EH (cell line): ENCODE data around the gene EXOC3.

Source experiments
- DNase-seq: peaks from one replicate; pipeline ENCODE4 v3.0.0-alpha.2; 2015; ENCODE audit warnings: low read depth

Gene EXOC3

DNA sequence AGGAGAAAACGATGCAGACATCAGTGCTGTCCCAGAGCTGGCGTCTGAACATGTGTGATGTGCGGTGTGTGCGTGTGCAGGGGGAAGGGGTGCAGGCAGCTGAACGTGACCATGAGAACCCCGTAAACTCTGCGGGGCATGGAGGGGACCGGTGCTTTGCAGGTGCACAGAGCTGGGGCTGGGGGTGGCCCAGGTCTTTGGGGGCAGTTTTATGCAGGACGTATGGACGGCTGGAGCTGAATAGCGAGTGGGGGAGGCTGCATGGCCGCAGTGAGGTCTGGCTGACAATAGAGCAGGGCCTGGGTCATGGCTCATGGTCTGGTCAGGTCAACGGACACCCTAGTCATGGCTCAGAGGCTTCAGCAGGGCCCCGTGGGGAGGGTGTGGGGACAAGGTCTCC is 3.3 kb upstream of the EXOC3 start:
- DNase-seq: no peak

DNA sequence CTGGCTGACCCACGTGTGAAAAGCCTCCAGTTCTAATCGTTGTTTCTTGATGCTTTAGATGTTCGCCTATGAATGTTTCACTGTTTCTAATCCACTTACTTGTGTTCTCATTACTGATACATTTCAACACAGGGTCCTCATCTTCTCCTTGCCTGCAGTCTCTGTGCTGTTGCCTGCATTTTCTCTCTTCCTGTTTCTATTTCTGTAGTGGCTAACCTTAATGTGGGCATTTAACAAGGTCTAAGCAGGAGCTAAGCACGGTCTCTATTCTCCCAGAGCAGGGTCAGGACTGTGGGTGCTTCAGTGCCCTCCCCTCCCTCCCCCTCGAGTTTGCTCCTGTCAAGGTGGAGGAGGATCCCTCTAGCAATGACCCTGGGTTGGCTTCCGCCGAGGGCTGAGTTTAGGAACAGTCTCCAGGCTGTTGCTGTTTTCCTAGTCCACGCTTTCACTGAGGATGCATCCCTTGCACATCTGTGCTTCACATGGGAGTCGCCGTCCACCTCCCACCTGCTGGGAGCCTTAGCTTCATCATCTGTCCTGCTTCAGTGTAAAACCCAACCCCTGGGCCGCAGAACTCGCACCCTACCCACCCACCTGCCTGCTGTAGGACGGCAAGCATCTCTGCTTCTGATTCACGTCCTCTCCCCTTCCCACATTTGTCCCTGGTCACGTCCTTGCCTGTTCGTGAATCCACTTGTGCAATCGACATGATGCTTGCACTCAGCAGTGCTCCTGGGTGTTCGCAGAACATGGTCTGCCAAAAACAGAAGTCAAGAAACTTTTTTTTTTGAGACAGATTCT is 2.4 kb upstream of the EXOC3 start:
- no peak for DNase-seq

DNA sequence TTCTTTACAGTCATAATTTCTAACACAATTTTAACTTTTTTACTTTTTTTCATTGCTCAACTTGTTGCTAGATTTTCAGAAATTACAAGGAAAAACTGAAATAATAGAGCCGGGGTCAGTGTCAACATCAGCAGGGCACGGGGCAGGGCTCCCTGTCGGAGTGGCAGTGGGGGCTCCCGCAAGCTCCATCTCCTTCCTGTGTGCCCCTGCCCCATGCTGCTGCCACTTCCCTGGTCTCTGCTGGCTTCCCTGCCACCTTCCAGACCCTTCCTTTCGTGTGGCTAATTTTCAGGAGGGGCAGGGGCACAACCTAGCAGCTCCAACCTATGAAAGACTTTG is 1.0 kb upstream of the EXOC3 start:
- DNase-seq: no peak

DNA sequence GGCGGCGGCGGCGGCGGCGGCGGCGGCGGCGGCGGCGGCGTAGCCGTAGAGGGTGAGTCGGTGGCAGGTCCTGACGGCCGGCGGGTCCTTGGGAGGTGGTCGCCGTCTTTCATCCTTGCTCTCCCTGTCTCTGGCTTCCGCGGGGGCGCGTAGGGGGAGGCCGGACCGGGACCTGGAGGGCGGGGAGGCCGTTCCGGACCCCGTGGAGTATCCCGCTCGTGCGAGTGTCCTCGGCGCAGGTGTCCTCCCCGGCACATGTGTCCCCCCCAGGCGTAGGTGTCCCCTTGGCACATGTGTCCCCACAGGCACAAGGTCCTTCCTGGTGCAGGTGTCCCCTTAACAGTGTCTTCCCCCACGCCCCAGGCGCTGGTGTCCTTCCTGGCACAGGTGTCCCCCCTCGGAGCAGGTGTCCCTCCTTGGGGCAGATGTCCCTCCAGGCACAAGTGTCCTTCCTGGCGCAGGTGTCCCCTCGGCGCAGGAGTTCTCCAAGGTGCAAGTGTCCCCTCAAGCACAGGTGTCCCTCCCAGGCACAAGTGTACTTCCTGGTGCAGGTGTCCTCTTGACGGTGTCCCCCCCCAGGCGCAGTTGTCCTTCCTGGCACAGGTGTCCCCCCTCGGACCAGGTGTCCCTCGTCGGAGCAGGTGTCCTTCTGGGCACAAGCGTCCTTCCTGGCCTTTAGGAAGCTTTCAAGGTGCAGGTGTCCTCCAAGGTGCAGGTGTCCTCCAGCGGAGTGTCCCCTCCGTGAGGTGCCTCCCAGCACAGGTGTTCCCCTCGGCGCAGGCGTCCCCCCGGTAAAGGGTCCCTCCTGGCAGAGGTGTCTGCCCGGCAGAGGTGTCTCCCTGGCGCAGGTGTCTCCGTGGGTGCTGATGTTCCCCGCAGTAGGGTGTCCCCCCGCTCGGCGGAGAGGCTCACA is 519 bp downstream of the EXOC3 start:
- no peak for DNase-seq

DNA sequence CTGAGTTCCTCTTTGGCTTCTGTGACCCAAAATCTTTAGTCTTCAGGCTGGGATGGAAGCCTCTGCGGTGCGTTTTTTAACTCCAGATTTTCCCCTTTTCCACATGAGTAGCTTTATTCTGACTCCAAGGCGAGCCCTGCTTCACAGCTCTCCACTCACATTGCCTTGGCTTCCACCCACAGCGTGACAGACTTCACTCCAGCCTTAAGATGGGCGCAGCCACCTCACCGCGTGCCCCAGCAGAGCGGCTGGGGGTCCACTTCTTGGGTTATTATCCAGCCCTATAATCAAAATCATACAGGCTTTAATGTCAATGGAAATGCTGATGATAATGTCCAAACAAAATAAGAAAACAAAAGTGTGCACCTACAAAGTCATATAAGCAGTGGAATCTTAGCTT is 1.2 kb downstream of the EXOC3 start:
- DNase-seq: no peak

DNA sequence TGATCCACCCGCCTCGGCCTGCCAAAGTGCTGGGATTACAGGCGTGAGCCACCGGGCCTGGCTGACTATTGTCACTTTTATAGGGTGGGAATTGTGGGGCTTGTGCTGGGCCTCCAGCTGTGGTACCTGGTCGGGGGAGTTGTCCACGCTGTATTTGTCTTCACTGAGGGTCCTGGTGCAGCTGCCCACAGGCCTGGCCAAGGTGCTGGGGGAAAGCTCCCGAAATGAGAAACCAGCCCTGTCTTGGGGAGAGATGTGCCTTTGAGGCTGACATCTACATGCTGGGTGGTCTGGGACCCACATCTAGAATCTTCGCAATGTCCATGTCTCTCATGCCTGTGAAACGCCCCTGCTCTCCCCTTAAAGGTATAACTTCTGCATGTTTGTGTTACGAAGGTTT is 2.6 kb downstream of the EXOC3 start:
- DNase-seq: no peak

DNA sequence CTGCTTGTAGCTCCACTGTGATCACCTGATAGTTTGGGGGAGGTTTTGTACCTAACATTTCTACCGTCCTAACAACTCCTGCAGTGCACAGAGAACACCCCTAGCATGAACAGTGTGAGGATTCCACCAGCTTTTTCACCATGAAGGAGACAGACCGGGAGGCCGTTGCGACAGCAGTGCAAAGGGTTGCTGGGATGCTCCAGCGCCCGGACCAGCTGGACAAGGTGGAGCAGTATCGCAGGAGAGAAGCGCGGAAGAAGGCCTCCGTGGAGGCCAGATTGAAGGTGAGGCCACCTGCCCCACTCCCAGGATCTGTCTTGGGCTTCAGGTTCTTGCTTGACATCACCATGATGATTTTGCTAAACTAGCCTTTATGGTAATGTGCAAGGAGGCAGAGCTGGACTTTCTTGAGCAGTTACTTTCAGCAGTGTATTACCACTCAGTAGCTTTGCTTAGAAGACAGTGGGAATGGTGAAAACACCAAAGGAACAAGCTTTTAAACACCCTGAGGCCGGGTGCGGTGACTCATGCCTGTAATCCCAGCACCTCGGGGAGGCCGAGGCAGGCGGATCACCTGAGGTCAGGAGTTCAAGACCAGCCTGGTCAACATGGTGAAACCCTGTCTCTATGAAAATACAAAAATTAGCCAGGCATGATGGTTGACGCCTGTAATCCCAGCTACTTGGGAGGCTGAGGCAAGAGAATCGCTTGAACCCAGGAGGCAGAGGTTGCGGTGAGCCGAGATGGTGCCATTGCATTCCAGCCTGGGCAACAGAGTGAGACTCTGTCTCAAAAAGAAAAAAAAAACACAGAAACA is 3.3 kb downstream of the EXOC3 start:
- no peak for DNase-seq

DNA sequence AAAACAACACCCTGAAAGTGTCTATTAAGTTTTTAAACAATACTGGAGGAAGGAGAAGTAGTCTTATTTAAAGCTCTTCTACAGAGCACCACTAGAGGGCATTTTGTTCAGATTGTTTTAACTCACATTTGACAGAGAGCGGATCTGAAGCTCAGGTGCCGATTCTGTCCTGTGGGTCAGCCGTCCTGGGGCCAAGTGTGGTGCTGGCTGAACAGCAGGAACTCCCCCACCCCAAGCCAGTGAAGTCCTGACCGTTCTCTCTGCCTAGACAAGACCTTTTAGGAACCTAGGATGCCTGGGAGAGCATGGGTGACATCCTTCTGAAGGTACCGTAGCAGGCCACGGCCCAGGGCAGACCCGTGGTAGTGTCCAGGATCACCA is 3.9 kb downstream of the EXOC3 start:
- DNase-seq: peak; percentile 49

DNA sequence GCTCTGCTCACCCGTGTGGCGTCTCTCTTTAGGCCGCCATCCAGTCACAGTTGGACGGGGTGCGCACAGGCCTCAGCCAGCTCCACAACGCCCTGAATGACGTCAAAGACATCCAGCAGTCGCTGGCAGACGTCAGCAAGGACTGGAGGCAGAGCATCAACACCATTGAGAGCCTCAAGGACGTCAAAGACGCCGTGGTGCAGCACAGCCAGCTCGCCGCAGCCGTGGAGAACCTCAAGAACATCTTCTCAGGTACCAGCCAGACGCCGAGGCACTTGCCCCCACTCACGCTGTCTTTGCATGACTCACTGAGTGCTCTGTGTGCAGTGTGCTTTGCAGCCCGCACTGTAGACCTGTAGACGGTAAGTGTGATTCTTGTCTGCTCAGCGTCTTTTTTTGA is 4.5 kb downstream of the EXOC3 start:
- DNase-seq: no peak

DNA sequence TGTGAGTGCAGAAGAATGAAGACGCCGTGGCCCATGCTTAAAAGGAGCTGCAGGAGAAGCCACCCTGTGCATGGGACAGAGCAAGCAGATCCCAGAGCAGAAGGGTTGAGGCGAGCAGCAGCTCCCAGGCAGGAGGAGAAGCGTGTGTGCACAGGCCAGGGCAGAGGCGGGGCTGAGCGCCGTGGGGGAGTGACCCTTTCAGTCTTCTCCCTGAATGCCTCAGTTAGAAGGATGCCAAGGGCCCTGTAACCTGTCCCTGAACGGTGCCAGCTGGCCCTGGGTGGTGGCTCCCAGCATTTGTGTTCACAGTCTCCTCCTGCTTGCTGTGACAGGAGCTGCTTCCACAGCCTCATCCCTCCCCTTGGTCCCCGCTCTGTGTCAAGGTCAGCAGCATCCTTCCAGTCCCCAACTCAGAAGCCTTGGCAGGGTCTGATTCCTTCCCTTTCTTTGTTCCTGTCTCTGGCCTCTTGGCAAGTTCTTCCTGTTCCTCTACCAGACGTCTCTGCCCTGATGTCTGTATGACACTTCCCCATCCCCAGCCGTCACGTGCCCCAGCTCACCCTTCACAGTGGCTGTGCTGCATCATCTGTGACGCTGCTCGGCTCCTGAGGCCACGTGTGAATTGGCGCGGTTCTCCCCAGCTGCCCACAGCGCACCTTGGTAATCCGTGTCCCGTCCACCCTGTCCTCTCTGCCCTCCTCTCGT is 5.2 kb downstream of the EXOC3 start:
- DNase-seq: no peak

DNA sequence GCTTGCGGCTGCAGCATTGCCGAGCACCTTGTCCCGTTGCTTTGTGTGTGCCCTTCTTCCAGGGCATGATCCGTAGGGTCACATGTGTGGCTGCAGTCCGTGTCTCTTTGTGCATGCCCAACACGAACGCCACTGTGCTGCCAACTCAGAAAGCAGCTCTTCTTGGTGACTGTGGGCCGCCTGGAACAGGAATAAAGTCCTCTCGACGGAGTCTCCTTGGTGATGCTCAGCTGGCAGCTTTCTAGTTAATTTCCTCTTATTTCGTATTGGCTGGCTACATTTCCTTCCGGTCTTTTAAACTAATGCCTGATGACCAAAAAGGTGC is 5.8 kb downstream of the EXOC3 start:
- no peak for DNase-seq

DNA sequence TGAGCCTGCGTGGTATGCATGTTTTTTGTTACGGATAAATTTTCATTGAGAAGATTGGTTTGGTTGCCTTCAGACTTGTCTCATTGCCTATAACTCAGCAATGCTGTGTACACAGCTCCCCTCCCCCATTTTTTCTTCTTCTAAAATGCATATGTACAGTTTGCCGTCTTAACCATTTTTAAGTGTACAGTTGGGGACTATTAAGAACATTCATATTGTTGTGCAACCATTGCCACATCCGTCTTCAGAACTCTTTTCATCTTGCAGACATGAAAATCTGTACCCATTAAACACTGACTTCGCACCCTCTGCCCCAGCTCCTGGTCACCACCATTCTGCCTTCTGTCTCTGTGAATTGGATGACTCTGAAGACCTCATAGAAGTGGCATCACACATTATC is 6.2 kb downstream of the EXOC3 start:
- no peak for DNase-seq

DNA sequence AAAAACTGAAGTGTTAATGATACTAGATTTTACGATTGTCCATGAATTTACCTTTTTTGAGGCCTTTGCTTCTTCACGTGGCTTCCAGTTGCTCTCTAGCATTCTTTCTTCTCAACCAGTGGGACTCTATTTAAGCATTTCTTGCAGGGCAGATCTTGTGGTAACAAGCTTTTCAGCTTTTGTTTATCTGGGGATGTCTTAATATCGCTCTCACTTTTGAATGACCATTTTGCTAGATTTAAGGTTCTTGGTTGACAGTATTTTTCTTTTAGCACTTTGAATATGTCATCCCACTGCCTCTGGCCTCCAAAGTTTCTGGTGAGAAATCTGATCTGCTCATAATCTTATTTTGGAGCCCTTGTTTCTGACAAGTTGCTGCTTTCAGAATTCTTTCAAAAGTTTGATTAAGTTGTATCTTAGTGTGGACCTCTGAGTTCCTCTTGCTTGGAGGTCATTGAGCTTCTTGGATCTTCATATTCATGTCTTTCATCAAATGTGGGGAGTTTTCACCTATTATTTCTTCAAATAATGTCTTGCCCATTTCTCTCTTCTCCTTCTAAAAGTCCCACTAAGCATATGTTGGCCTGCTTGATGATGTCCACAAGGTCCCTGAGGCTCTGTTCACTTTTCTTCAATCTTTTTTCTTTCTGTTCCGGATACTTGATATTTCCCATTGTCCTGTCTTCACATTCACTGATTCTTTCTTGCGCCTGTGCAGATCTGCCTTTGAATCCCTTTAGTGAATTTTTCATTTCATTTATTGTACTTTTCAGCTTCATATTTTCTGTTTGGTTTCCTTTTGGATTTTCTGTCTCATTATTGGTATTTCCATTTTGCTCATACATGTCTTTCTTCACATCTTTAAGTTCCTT is 8.8 kb downstream of the EXOC3 start:
- no peak for DNase-seq

DNA sequence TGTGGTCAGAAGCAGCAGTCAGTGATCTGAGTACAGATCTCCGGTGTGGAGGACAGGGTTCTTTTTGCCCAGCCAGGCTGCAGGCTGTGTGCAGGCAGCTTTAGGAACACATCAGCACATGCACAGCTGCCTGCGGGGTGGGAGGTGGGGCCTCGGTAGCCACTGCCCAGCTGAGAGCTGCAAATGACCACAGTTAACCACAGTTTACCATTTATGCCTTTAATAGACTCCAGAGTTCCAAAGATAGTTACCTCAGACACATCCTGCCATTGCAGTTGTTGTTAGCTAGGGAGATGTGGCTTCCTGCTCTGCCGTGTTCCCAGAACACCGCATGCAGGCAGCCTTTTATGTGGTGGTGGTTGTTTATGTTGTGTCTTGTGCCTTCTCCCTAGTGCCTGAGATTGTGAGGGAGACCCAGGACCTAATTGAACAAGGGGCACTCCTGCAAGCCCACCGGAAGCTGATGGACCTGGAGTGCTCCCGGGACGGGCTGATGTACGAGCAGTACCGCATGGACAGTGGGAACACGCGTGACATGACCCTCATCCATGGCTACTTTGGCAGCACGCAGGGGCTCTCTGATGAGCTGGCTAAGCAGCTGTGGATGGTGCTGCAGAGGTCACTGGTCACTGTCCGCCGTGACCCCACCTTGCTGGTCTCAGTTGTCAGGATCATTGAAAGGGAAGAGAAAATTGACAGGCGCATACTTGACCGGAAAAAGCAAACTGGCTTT is 10.2 kb downstream of the EXOC3 start:
- DNase-seq: no peak

DNA sequence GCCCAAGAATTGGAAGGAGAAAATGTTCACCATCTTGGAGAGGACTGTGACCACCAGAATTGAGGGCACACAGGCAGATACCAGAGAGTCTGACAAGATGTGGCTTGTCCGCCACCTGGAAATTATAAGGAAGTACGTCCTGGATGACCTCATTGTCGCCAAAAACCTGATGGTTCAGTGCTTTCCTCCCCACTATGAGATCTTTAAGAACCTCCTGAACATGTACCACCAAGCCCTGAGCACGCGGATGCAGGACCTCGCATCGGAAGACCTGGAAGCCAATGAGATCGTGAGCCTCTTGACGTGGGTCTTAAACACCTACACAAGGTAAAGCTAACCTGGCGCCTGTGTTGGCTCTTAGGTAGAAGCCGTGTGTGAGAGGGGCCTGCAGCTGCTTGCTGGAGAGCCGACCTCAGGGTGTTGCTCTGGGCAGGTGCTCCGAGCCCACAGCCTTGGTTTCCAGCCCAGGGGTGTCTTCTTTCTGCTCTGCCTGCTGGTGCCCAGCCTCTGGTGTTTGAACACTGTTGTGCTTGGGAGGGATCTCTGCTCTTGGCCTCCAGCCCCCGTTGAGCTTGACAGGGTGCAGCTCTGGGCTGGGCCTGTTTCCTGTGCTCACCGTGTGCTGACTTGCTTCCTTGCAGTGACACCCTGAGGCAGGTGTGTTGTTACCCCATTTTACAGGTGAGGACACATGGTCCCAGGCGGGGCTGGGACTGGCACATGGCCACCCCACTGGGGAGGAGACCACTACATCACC is 10.9 kb downstream of the EXOC3 start:
- no peak for DNase-seq

DNA sequence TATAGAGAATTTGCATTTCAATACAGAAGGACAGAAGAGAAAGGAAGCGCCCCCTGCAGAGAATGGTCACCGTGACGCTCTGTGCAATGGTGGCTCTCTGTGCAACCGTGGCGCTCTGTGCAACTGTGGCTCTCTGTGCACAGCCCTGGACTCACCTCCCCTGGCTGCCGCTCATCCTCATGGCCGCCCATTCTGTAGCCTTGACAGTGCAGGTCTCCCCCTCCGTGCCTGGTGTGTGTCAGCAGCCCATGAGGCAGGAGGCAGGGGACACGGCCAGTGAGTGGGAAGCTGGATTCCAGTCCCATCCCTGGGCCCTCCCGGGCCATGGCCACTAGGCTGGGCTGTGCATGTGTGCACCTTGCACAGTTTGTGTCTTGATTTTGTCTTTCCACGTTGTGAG is 12.0 kb downstream of the EXOC3 start:
- DNase-seq: no peak

DNA sequence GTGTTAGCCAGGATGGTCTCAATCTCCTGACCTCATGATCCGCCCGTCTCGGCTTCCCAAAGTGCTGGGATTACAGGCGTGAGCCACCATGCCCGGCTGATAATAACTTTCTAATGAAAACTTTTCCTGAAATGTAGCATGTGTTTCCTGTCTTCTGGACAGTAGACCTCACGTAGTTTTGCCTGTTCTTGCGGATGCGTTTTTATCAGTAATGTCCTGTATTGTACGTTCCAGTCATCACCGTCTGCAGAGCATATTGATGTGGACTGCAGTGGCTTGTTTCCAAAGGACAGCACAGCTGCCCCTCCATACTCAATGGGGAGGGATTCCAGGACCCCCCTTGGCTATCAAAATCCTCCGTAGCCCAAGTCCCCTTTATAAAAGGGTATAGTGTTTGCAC is 12.8 kb downstream of the EXOC3 start:
- no peak for DNase-seq

DNA sequence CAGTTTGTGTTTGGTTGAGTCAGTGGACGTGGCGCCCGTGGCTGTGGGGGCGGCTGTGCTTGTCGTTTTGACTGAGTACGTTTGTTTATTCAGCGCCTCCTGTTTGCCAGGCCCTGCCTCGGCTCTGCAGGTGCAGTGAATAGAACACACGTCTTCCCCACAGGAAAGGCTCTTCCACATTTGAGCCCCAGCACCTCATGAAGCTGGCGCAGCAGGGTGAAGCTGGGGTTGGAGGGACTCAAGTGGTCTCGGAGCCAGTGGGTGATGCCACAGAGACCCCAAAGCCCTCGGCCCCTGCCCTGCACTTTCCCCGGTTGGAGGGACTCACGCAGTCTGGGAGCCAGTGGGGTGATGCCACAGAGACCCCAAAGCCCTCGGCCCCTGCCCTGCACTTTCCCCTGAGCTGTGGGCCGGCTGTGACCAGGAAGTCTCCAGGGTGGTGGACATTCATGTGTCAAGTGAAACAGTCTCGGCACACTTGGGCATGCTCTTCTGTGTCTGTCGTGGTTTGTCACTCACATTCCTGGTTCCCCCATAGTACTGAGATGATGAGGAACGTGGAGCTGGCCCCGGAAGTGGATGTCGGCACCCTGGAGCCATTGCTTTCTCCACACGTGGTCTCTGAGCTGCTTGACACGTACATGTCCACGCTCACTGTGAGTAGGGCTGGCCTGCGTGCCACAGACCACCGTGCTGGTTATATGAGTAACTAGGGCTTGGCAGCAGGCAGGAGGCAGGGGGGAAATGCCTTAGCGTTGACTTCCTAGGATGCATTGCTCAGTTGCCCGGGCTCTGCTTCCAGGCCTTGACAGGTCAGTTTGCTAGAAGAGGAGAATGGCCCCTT is 13.6 kb downstream of the EXOC3 start:
- DNase-seq: no peak
